ENCODE data around the gene SRSF8. TPM values are rescaled to one million over a fixed set of nuclear protein-coding genes. Genes with fewer than 3 reads are reported as not detected.
A peak's percentile ranks its signal among the peaks of the same experiment; 100 is the strongest.

SRSF8 gene
- total RNA-seq, 1 experiment from 2014 or later = 31.0 TPM

- TF ChIP-seq ZBTB33 (IDR thresholded peaks at IDR 0.05; ENCODE audit: extremely low read depth, insufficient replicate concordance, low read length) = no peak
These were observed 41.5 kb downstream of the SRSF8 start (continued) for GRCh38 chr11:95108159-95108611.

GRCh38 chr11:95108671-95109551, 42.2 kb downstream of the SRSF8 start:
- peak overlapping the region; percentile 91 for H3K4me2 ChIP-seq (ENCODE audit: low read length)
- peaks cover 0 to 5% of the 10 kb centered on the region in 2 experiments; a peak in 1 of 4 replicates for H3K36me3 ChIP-seq (ENCODE audit: control insufficient read depth in 1 of 2, insufficient read depth in 2 of 2, low read length in 2 of 2)
- peak overlapping the region; percentile 43 to 55 for H3K4me3 ChIP-seq (replicated peaks in 1 of 2; ENCODE audit: low read depth in 1 of 2, low read length in 2 of 2)
- ChIA-PET RAD21 (ENCODE audit: low non-redundant PET in 1 of 2, low total read pairs in 2 of 2, uncharacterized antibody in 2 of 2, unreplicated experiment in 2 of 2) (interaction anchor here in 1 of 2 experiments (0.7 to 1.4 kb wide), 3 partner anchors 17 to 42 kb away, joined by 3 to 4 read pairs (median 3); partner anchors contain the start of gene SRSF8), CTCF (interaction anchor here (0.9 to 1.2 kb wide), 2 partner anchors 41 to 43 kb away, joined by 3 to 5 read pairs; no protein-coding TSS in a partner anchor), POLR2A (interaction anchor here (0.9 to 1.9 kb wide), 4 partner anchors 19 to 42 kb away, joined by 3 to 6 read pairs (median 4); partner anchors contain the start of genes ENDOD1 and SRSF8)
- peak; percentile 52 for ATAC-seq
- no TSS peak for BruUV-seq (replicated peaks)
- intact Hi-C loops (cut with micrococcal nuclease) = loop anchor here (5.0 kb wide), 1 partner anchor 42 kb away; the partner anchor contains the start of gene SRSF8
- H3K4me1 ChIP-seq (ENCODE audit: control insufficient read depth in 1 of 2, insufficient read depth in 2 of 2, low read length in 2 of 2) = peaks cover 60 to 80% of the 10 kb centered on the region in 2 experiments
- no peaks in the 10 kb centered on the region for H3K9me2 ChIP-seq (ENCODE audit: insufficient read depth)
- no peak overlapping the region for H2AFZ ChIP-seq (ENCODE audit: low read depth, low read length, poor library complexity, severe bottlenecking)
- no peak for DNase-seq (ENCODE audit: low read depth, low spot score)
- H3K27me3 ChIP-seq (ENCODE audit: insufficient read depth, low read length) = no peaks in the 10 kb centered on the region
- H3K9ac ChIP-seq (ENCODE audit: low read length) = peak overlapping the region; percentile 72
- peaks cover 26% of the 10 kb centered on the region for H3K79me2 ChIP-seq (ENCODE audit: insufficient read depth, low read length)
- no peaks in the 10 kb centered on the region for H4K20me1 ChIP-seq (ENCODE audit: insufficient read depth)
- no peaks in the 10 kb centered on the region for H3K9me3 ChIP-seq (ENCODE audit: control insufficient read depth in 1 of 2, insufficient read depth in 1 of 2, low read depth in 1 of 2, low read length in 2 of 2)
- peak overlapping the region; percentile 89 for H3K27ac ChIP-seq (ENCODE audit: low read depth, low read length)
- TF ChIP-seq ELF1 (IDR thresholded peaks at IDR 0.05; ENCODE audit: borderline replicate concordance, low read depth) (no peak), ATF3 (IDR thresholded peaks at IDR 0.05) (no peak), YY1 (IDR thresholded peaks at IDR 0.05; ENCODE audit: extremely low read depth, insufficient replicate concordance, low read depth, low read length) (no peak), EGR1 (IDR thresholded peaks at IDR 0.05; ENCODE audit: low read depth) (peak; percentile 67), SRF (IDR thresholded peaks at IDR 0.05; ENCODE audit: low read depth) (no peak), POLR2A (IDR thresholded peaks at IDR 0.05; ENCODE audit: borderline replicate concordance, extremely low read depth, insufficient read depth, insufficient read length) (no peak), CTCF (IDR thresholded peaks at IDR 0.05 in 2 of 3, conservative IDR thresholded peaks at IDR 0.05 in 1 of 3; ENCODE audit: borderline replicate concordance in 1 of 3, insufficient read depth in 1 of 3, low read depth in 2 of 3, low read length in 2 of 3) (no peak), ZBTB33 (IDR thresholded peaks at IDR 0.05; ENCODE audit: extremely low read depth, insufficient replicate concordance, low read length) (no peak), MAX (IDR thresholded peaks at IDR 0.05) (peak; percentile 62), JUND (IDR thresholded peaks at IDR 0.05) (peak; percentile 60), ZFX (IDR thresholded peaks at IDR 0.05) (no peak), CBX3 (IDR thresholded peaks at IDR 0.05; ENCODE audit: low read depth) (0 out of 2 replicates have a peak, but pooled peaks have one; percentile 50), EZH2 (IDR thresholded peaks at IDR 0.05) (no peak), RAD21 (IDR thresholded peaks at IDR 0.05; ENCODE audit: low read depth) (0 out of 2 replicates have a peak, but pooled peaks have one; percentile 5)
